Activated CD4-positive, CD25-positive, alpha-beta regulatory T cell treated with anti-CD3 and anti-CD28 coated beads, Interleukin-2, amount 50 U/mL, for 16 hours (primary cell): ENCODE data around the gene NPAS3.

ENCODE experiments used
- DNase-seq: peaks from one replicate; pipeline ENCODE4 v3.0.0-alpha.2; 2020; ENCODE audit warnings: low read depth, low spot score

NPAS3 gene

GRCh38 chr14:33553706-33554278, 615.1 kb downstream of the NPAS3 start:
- DNase-seq = no peak

- DNase-seq = no peak
Measured at GRCh38 chr14:33554988-33555387, 616.3 kb downstream of the NPAS3 start.

GRCh38 chr14:33555710-33556350, 617.2 kb downstream of the NPAS3 start:
- no peak for DNase-seq

GRCh38 chr14:33556382-33557121, 617.9 kb downstream of the NPAS3 start:
- no peak for DNase-seq

- DNase-seq = no peak
Measured at GRCh38 chr14:33560718-33561431, 622.2 kb downstream of the NPAS3 start.

- DNase-seq = no peak
Measured at GRCh38 chr14:33561488-33562175, 623.0 kb downstream of the NPAS3 start.

- no peak for DNase-seq
Measured at GRCh38 chr14:33563191-33563900, 624.7 kb downstream of the NPAS3 start.

- no peak for DNase-seq
Measured at GRCh38 chr14:33563901-33564197, 625.2 kb downstream of the NPAS3 start.

GRCh38 chr14:33564774-33565630, 626.3 kb downstream of the NPAS3 start:
- DNase-seq = no peak

GRCh38 chr14:33566082-33566481, 627.4 kb downstream of the NPAS3 start:
- no peak for DNase-seq

GRCh38 chr14:33567023-33567728, 628.5 kb downstream of the NPAS3 start:
- DNase-seq = no peak

- DNase-seq = no peak
Measured at GRCh38 chr14:33567731-33568130, 629.1 kb downstream of the NPAS3 start.

- DNase-seq = no peak
Measured at GRCh38 chr14:33568935-33569579, 630.4 kb downstream of the NPAS3 start.

- no peak for DNase-seq
Measured at GRCh38 chr14:33569821-33570687, 631.4 kb downstream of the NPAS3 start.

- no peak for DNase-seq
Measured at GRCh38 chr14:33570694-33571310, 632.1 kb downstream of the NPAS3 start.

- DNase-seq = no peak
Measured at GRCh38 chr14:33573301-33573880, 634.7 kb downstream of the NPAS3 start.

GRCh38 chr14:33576014-33576413, 637.3 kb downstream of the NPAS3 start:
- no peak for DNase-seq
